ENCODE measurements around the gene TRAFD1.

GRCh38 chr12:112192475-112192874 lies 67.1 kb downstream of the TRAFD1 start:
- TF ChIP-seq POLR2A (IDR thresholded peaks at IDR 0.05) (no peak), CTCF (IDR thresholded peaks at IDR 0.05) (no peak)
